Measurements from ENCODE around the gene HEMGN. TPM values are rescaled to one million over a fixed set of nuclear protein-coding genes. Genes with fewer than 3 reads are reported as not detected.

HEMGN gene, protein sequence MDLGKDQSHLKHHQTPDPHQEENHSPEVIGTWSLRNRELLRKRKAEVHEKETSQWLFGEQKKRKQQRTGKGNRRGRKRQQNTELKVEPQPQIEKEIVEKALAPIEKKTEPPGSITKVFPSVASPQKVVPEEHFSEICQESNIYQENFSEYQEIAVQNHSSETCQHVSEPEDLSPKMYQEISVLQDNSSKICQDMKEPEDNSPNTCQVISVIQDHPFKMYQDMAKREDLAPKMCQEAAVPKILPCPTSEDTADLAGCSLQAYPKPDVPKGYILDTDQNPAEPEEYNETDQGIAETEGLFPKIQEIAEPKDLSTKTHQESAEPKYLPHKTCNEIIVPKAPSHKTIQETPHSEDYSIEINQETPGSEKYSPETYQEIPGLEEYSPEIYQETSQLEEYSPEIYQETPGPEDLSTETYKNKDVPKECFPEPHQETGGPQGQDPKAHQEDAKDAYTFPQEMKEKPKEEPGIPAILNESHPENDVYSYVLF
- total RNA-seq, result under 1 TPM in 2 of 4 donors, not detected in 2; 0.22 to 0.27 TPM

DNA sequence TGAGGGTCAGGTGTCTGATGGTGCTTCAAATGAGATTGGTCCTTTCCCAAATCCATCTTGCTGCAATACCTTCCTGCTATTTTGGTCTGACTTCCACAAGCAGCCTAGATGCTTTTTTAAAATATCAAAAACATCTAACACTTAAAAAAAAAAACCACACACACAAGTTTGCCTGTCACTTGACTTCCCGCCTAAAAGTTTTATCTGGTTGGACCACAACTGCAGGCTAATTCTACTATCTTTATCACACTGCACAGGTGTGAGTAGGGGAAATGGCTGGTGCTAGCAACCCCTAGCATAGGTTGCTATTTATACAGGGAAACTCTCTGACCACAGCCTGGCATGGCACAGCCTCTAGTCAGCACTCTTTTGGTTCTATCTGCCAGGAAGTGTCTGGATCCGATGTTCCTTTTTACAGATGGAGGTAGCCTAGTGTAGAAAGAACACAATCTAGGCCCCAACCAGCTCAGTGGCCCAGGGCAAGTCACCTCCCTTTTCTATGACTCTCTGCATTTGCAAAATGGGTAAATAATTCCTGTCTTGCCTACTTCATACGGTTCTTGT, at the start of gene HEMGN:
HEMGN (minus strand) TSS at position 92 of the 564 bp plus-strand sequence; CDS start at position 56, 36 bp downstream.
- intact Hi-C loops (cut with DNase I), result no loop called here
- H3K27me3 ChIP-seq, result no peaks in the 10 kb centered on the region
- DNase-seq, result no peak

DNA sequence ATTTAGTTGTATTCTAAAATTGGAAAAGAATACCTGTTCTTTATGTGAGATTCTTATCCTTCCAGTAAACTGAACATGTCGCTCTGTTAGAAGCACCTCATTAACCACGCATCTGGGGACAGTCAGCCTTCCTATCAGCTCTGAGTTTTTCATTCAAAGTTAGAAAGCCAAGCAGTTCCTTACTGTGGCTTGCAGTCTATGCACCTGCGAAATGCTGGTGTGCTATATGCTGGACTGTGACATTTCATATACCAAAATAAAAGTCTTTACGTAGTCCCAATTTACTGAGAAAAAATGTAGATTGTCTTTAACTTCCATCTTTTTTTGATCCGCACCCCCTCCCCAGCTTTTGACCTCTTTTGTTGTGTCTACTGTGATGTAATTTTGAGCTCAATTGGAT, 49.5 kb upstream of the HEMGN start:
- no peak for TF ChIP-seq POLR2A (IDR thresholded peaks at IDR 0.05)
- TF ChIP-seq, protein P1, sequence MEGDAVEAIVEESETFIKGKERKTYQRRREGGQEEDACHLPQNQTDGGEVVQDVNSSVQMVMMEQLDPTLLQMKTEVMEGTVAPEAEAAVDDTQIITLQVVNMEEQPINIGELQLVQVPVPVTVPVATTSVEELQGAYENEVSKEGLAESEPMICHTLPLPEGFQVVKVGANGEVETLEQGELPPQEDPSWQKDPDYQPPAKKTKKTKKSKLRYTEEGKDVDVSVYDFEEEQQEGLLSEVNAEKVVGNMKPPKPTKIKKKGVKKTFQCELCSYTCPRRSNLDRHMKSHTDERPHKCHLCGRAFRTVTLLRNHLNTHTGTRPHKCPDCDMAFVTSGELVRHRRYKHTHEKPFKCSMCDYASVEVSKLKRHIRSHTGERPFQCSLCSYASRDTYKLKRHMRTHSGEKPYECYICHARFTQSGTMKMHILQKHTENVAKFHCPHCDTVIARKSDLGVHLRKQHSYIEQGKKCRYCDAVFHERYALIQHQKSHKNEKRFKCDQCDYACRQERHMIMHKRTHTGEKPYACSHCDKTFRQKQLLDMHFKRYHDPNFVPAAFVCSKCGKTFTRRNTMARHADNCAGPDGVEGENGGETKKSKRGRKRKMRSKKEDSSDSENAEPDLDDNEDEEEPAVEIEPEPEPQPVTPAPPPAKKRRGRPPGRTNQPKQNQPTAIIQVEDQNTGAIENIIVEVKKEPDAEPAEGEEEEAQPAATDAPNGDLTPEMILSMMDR (IDR thresholded peaks at IDR 0.05), result no peak
- no peak for DNase-seq
- H3K27ac ChIP-seq, result no peak overlapping the region
- H3K9me3 ChIP-seq, result no peaks in the 10 kb centered on the region
- peaks cover 19 to 51% of the 10 kb centered on the region in 2 donors for H3K4me1 ChIP-seq
- intact Hi-C loops (cut with DNase I), result loop anchor here (10.0 kb wide), 1 partner anchor 47 kb away; no protein-coding TSS in a partner anchor
- 93 to 96% methylated on average over 5 of the region's 5 CpGs for WGBS, 2 donors
- H3K27me3 ChIP-seq, result no peaks in the 10 kb centered on the region
- no peaks in the 10 kb centered on the region for H3K36me3 ChIP-seq
- H3K4me3 ChIP-seq (replicated peaks in 1 of 3), result no peak overlapping the region

More for the DNA sequence above, at the start of gene HEMGN:
- no peaks in the 10 kb centered on the region for H3K9me3 ChIP-seq
- no peak within 1 kb of the TSS for H3K4me3 ChIP-seq (replicated peaks in 1 of 3)
- TF ChIP-seq POLR2A (IDR thresholded peaks at IDR 0.05), result no peak
- TF ChIP-seq, protein P1 (IDR thresholded peaks at IDR 0.05), result no peak
- WGBS, 2 donors, result 78 to 85% methylated on average over 3 of the region's 3 CpGs
- H3K27ac ChIP-seq, result no peak within 1 kb of the TSS
- no peaks in the 10 kb centered on the region for H3K36me3 ChIP-seq
- H3K4me1 ChIP-seq, result no peaks in the 10 kb centered on the region

DNA sequence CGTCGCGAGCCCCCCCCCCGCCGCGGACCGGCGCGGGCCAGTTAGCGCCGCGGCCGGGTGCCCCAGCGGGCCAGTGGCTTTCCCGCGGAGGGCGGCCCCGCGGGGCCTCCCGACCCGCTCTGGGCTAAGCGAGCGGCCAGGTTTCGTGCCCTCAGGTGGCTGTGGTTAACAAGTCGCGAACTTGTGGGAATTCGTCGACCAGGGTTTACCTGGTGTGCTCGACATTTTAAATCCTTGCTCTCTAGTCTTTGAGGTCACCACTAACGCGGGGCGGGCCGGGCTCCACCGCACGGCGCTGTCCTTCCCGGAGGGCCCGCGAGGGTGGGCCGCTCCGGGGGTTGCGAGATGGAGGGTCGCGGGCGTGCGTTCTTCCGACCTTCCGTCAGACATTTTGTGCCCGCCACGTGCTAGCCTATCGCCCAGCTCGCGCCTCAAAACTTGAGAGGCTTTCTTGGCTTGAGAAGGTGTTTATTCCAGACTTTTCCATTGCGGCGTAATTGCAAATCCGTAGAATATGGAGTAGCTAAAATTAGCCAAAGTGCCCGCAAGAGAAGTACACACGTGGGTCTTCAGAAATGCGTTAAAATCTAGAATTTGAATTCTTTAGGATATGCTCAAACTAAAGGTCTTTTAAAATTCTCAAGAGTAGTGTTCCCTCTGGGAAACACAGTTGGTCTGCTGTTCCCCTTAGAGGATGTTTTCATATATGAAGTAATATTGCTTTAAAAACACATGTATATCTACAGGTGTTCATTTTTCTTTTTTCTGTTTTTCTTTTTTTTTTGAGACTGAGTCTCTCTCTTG, 47.3 kb upstream of the HEMGN start:
- no peak for TF ChIP-seq POLR2A (IDR thresholded peaks at IDR 0.05)
- TF ChIP-seq, protein P1 (IDR thresholded peaks at IDR 0.05), result no peak
- peak in 1 of 2 donors; percentile 44 for DNase-seq
- intact Hi-C loops (cut with DNase I), result loop anchor here (10.0 kb wide), 1 partner anchor 50 kb away; no protein-coding TSS in a partner anchor
- 34 to 39% methylated on average over 24 to 33 of the region's 59 CpGs for WGBS, 2 donors
- peak overlapping the region in 2 of 3 donors; percentile 93 to 98 for H3K27ac ChIP-seq
- no peaks in the 10 kb centered on the region for H3K9me3 ChIP-seq
- H3K4me1 ChIP-seq, result peaks cover 22 to 40% of the 10 kb centered on the region in 2 donors
- H3K4me3 ChIP-seq (replicated peaks in 1 of 3), result peak overlapping the region; percentile 30 to 99 (median 94)
- H3K27me3 ChIP-seq, result no peaks in the 10 kb centered on the region
- no peaks in the 10 kb centered on the region for H3K36me3 ChIP-seq

DNA sequence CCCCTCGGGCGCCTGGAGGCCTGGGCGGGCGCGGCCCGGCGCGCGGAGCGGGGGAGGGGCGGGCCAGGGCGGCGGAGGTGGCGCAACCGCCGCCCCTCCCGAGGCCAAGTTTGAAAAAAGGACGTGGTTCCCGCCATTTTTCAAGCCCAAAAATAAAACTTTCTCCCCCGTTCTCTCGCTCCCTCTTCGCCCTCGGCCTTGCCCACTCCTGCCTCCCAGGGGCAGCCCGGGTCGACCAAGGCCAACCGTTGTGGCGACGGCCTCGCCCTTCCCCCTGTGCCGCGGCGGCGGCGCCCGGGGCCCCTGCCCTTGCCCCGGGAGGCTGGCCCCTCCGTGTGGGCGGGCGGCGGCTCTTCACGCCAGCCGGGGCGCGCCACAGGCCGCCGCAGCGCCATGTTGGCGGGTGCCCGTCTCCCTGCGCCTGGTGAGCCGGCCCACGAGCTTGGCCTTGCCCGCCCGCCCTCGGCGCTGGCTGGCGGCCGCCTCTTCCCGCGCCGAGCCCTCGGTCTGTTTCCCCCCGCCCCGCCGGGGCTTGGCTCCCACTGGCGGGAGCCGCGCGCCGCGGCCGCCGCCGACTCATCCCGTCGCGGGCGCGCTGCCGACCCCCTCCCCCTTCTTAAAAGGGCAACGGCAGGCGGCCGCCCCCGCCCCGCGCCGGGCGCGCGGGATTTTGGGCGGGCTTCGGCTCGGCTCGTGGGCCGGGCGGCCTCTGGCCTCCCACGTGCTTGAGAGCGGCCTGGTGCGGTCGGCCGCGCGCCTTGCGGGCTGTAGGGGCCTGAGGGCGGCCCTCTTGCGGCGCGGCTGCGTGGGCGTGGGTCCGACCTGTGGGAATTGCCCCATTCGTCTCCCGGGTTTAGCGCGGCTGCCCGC, 46.5 kb upstream of the HEMGN start:
- Histone ChIP-seq H3K27me3 (no peaks in the 10 kb centered on the region), H3K4me3 (replicated peaks in 1 of 3) (peak overlapping the region; percentile 30 to 99 (median 94)), H3K36me3 (no peaks in the 10 kb centered on the region), H3K4me1 (peaks cover 22 to 31% of the 10 kb centered on the region in 2 donors), H3K9me3 (no peaks in the 10 kb centered on the region), H3K27ac (peak overlapping the region; percentile 93 to 99 (median 98))
- intact Hi-C loops (cut with DNase I), result loop anchor here (5.0 to 10.0 kb wide), 2 partner anchors 50 to 62 kb away; partner anchors contain the start of gene TRMO
- DNase-seq, result peak; percentile 80 to 83
- 0% methylated on average over 5 to 11 of the region's 116 CpGs for WGBS, 2 donors
- peak; percentile 11 to 68 for TF ChIP-seq POLR2A (IDR thresholded peaks at IDR 0.05)
- TF ChIP-seq, protein P1 (IDR thresholded peaks at IDR 0.05), result peak in 2 of 6 experiments; percentile 12 to 27
